BLaER1 (cell line): ENCODE results near the gene SMOC2.

Experiments
- H3K27ac ChIP-seq: shearing (Covaris generic); formaldehyde crosslinking; 2 replicates; pipeline ENCODE4 v1.8.1; 2022
- H3K27me3 ChIP-seq: shearing (Covaris generic); formaldehyde crosslinking; 2 replicates; pipeline ENCODE4 v1.8.1; 2022
- H3K36me3 ChIP-seq: shearing (Covaris generic); formaldehyde crosslinking; 2 replicates; pipeline ENCODE4 v1.8.1; 2022
- H3K4me1 ChIP-seq: shearing (Covaris generic); formaldehyde crosslinking; 2 replicates; pipeline ENCODE4 v1.8.1; 2022
- H3K4me2 ChIP-seq: shearing (Covaris generic); formaldehyde crosslinking; 2 replicates; pipeline ENCODE4 v1.8.1; 2022
- H3K4me3 ChIP-seq: shearing (Covaris generic); formaldehyde crosslinking; 2 replicates; pipeline ENCODE4 v1.8.1; 2022
- H3K9ac ChIP-seq: shearing (Covaris generic); formaldehyde crosslinking; 2 replicates; pipeline ENCODE4 v1.8.1; 2022
- H3K9me3 ChIP-seq: shearing (Covaris generic); formaldehyde crosslinking; 2 replicates; pipeline ENCODE4 v1.8.1; 2022
- H4K20me1 ChIP-seq: shearing (Covaris generic); formaldehyde crosslinking; 2 replicates; pipeline ENCODE4 v1.8.1; 2022
- Cebpa-rat ChIP-seq: shearing (Covaris generic); IDR thresholded peaks from 2 replicates; pipeline ENCODE4 v1.8.1; 2022

Gene SMOC2

GRCh38 chr6:168575346-168576098 lies 134.5 kb downstream of the SMOC2 start:
- no peak overlapping the region for H3K27ac ChIP-seq
- H3K27me3 ChIP-seq = no peaks in the 10 kb centered on the region
- H3K4me3 ChIP-seq = no peak overlapping the region
- H3K9me3 ChIP-seq = peaks cover 3% of the 10 kb centered on the region; the same call in 1 of the 2 replicates
- no peaks in the 10 kb centered on the region for H3K4me1 ChIP-seq
- no peaks in the 10 kb centered on the region for H4K20me1 ChIP-seq
- no peak for TF ChIP-seq Cebpa-rat
- no peak overlapping the region for H3K4me2 ChIP-seq
- no peak overlapping the region for H3K9ac ChIP-seq
- no peaks in the 10 kb centered on the region for H3K36me3 ChIP-seq

- H3K4me1 ChIP-seq = no peaks in the 10 kb centered on the region
- H3K27me3 ChIP-seq = no peaks in the 10 kb centered on the region
- no peak overlapping the region for H3K9ac ChIP-seq
- no peak overlapping the region for H3K27ac ChIP-seq
- no peaks in the 10 kb centered on the region for H3K36me3 ChIP-seq
- H3K4me3 ChIP-seq = no peak overlapping the region
- H3K4me2 ChIP-seq = no peak overlapping the region
- H4K20me1 ChIP-seq = no peaks in the 10 kb centered on the region
- no peak for TF ChIP-seq Cebpa-rat
- H3K9me3 ChIP-seq = peaks cover 3% of the 10 kb centered on the region; the same call in 1 of the 2 replicates
Observed at GRCh38 chr6:168576388-168576787, 135.4 kb downstream of the SMOC2 start.

GRCh38 chr6:168577496-168577895 lies 136.5 kb downstream of the SMOC2 start:
- H3K36me3 ChIP-seq = no peaks in the 10 kb centered on the region
- H3K27me3 ChIP-seq = no peaks in the 10 kb centered on the region
- TF ChIP-seq Cebpa-rat = no peak

GRCh38 chr6:168578036-168578435 lies 137.1 kb downstream of the SMOC2 start:
- H3K27ac ChIP-seq = no peak overlapping the region
- no peaks in the 10 kb centered on the region for H4K20me1 ChIP-seq
- H3K9me3 ChIP-seq = peaks cover 3% of the 10 kb centered on the region; the same call in 1 of the 2 replicates
- no peaks in the 10 kb centered on the region for H3K4me1 ChIP-seq
- H3K36me3 ChIP-seq = no peaks in the 10 kb centered on the region
- TF ChIP-seq Cebpa-rat = no peak
- H3K4me3 ChIP-seq = no peak overlapping the region
- no peak overlapping the region for H3K4me2 ChIP-seq
- H3K27me3 ChIP-seq = no peaks in the 10 kb centered on the region
- no peak overlapping the region for H3K9ac ChIP-seq

More at GRCh38 chr6:168577496-168577895, 136.5 kb downstream of the SMOC2 start:
- no peak overlapping the region for H3K4me3 ChIP-seq
- no peak overlapping the region for H3K27ac ChIP-seq
- no peaks in the 10 kb centered on the region for H3K4me1 ChIP-seq
- H3K9me3 ChIP-seq = peaks cover 3% of the 10 kb centered on the region; the same call in 1 of the 2 replicates
- no peak overlapping the region for H3K9ac ChIP-seq
- no peaks in the 10 kb centered on the region for H4K20me1 ChIP-seq
- no peak overlapping the region for H3K4me2 ChIP-seq

GRCh38 chr6:168581236-168581635 lies 140.3 kb downstream of the SMOC2 start:
- Histone ChIP-seq H3K36me3 (no peaks in the 10 kb centered on the region), H3K4me3 (no peak overlapping the region), H3K4me2 (no peak overlapping the region), H3K27me3 (no peaks in the 10 kb centered on the region), H3K9me3 (no peaks in the 10 kb centered on the region), H3K4me1 (no peaks in the 10 kb centered on the region), H3K27ac (no peak overlapping the region), H4K20me1 (no peaks in the 10 kb centered on the region), H3K9ac (no peak overlapping the region)
- no peak for TF ChIP-seq Cebpa-rat

GRCh38 chr6:168581706-168582105 lies 140.7 kb downstream of the SMOC2 start:
- H3K9ac ChIP-seq = no peak overlapping the region

GRCh38 chr6:168582571-168582981 lies 141.6 kb downstream of the SMOC2 start:
- no peaks in the 10 kb centered on the region for H3K36me3 ChIP-seq
- H3K4me1 ChIP-seq = no peaks in the 10 kb centered on the region
- H3K4me3 ChIP-seq = no peak overlapping the region
- H4K20me1 ChIP-seq = no peaks in the 10 kb centered on the region
- no peak overlapping the region for H3K9ac ChIP-seq
- H3K27ac ChIP-seq = no peak overlapping the region
- no peaks in the 10 kb centered on the region for H3K9me3 ChIP-seq
- H3K4me2 ChIP-seq = no peak overlapping the region
- no peak for TF ChIP-seq Cebpa-rat
- no peaks in the 10 kb centered on the region for H3K27me3 ChIP-seq

More at GRCh38 chr6:168581706-168582105, 140.7 kb downstream of the SMOC2 start:
- H3K4me3 ChIP-seq = no peak overlapping the region
- H3K27ac ChIP-seq = no peak overlapping the region
- H3K4me2 ChIP-seq = no peak overlapping the region
- H4K20me1 ChIP-seq = no peaks in the 10 kb centered on the region
- no peaks in the 10 kb centered on the region for H3K36me3 ChIP-seq
- H3K27me3 ChIP-seq = no peaks in the 10 kb centered on the region
- TF ChIP-seq Cebpa-rat = no peak
- no peaks in the 10 kb centered on the region for H3K4me1 ChIP-seq
- no peaks in the 10 kb centered on the region for H3K9me3 ChIP-seq

- TF ChIP-seq Cebpa-rat = no peak
Observed at GRCh38 chr6:168583126-168583525, 142.1 kb downstream of the SMOC2 start.

GRCh38 chr6:168583821-168584220 lies 142.8 kb downstream of the SMOC2 start:
- Histone ChIP-seq H3K27me3 (no peaks in the 10 kb centered on the region), H4K20me1 (no peaks in the 10 kb centered on the region), H3K4me3 (no peak overlapping the region), H3K9me3 (no peaks in the 10 kb centered on the region), H3K4me1 (no peaks in the 10 kb centered on the region), H3K27ac (no peak overlapping the region), H3K4me2 (no peak overlapping the region), H3K9ac (no peak overlapping the region), H3K36me3 (no peaks in the 10 kb centered on the region)
- TF ChIP-seq Cebpa-rat = no peak

More at GRCh38 chr6:168583126-168583525, 142.1 kb downstream of the SMOC2 start:
- Histone ChIP-seq H3K27me3 (no peaks in the 10 kb centered on the region), H4K20me1 (no peaks in the 10 kb centered on the region), H3K9ac (no peak overlapping the region), H3K4me3 (no peak overlapping the region), H3K4me1 (no peaks in the 10 kb centered on the region), H3K9me3 (no peaks in the 10 kb centered on the region), H3K27ac (no peak overlapping the region), H3K4me2 (no peak overlapping the region), H3K36me3 (no peaks in the 10 kb centered on the region)

GRCh38 chr6:168584249-168584648 lies 143.3 kb downstream of the SMOC2 start:
- no peak overlapping the region for H3K4me3 ChIP-seq
- TF ChIP-seq Cebpa-rat = no peak
- H4K20me1 ChIP-seq = no peaks in the 10 kb centered on the region
- H3K4me2 ChIP-seq = no peak overlapping the region
- no peaks in the 10 kb centered on the region for H3K36me3 ChIP-seq
- no peak overlapping the region for H3K27ac ChIP-seq
- no peaks in the 10 kb centered on the region for H3K27me3 ChIP-seq
- H3K4me1 ChIP-seq = no peaks in the 10 kb centered on the region
- no peak overlapping the region for H3K9ac ChIP-seq
- no peaks in the 10 kb centered on the region for H3K9me3 ChIP-seq
